Gastrocnemius medialis (tissue), 4 donors: ENCODE measurements around the gene ARL15.

Source experiments
- POLR2A ChIP-seq, 2 donors: fragments of 450-650 bp; IDR thresholded peaks; one replicate each; pipeline ENCODE4 v1.6.1; 2017; ENCODE audit warnings: antibody characterized with exemption in 2 of 2, mild to moderate bottlenecking in 2 of 2, moderate library complexity in 2 of 2
- TF ChIP-seq, protein P1 (sequence below), 5 experiments: fragments of 450-650 bp in 3 of 5; fragments of 200-600 bp in 2 of 5; sonication (generic) in 2 of 5; IDR thresholded peaks in 4 of 5; conservative IDR thresholded peaks in 1 of 5; 1 replicate in 4 of 5; 2 replicates in 1 of 5; pipeline ENCODE4 v1.5.1; 2016 to 2019; ENCODE audit warnings: antibody characterized with exemption in 5 of 5, mild to moderate bottlenecking in 3 of 5, moderate library complexity in 3 of 5

DNA sequence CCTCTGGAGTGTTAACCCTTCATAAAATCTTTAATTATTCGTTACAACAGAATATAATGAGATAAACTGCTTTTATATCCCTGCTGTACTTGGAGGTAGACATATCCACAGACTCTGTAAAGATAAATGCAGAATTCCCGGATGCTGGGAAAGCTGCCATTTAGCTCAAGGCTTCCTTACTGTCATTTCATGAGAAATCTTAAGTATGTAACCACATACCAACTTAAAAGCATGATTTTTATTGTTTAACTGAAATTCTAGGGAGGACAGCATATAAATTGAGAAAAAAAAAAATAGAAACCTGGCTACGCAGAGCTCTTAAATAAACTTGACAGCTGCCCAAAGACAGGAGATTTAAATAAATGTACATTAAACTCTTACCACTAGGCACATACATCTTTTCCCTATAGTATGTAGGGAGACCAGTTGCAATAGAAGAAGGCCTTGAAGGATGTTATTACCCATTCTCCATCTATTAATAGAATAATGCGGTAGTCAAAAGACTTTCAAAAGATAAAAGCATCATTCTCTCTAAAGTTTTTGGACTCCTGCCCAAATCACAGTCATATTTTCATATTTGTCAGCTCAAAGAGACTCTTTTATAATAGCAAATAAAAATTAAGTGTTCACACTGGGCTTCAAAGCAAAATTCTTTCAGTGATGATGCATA lies 376.1 kb downstream of the ARL15 start:
- TF ChIP-seq, protein P1, sequence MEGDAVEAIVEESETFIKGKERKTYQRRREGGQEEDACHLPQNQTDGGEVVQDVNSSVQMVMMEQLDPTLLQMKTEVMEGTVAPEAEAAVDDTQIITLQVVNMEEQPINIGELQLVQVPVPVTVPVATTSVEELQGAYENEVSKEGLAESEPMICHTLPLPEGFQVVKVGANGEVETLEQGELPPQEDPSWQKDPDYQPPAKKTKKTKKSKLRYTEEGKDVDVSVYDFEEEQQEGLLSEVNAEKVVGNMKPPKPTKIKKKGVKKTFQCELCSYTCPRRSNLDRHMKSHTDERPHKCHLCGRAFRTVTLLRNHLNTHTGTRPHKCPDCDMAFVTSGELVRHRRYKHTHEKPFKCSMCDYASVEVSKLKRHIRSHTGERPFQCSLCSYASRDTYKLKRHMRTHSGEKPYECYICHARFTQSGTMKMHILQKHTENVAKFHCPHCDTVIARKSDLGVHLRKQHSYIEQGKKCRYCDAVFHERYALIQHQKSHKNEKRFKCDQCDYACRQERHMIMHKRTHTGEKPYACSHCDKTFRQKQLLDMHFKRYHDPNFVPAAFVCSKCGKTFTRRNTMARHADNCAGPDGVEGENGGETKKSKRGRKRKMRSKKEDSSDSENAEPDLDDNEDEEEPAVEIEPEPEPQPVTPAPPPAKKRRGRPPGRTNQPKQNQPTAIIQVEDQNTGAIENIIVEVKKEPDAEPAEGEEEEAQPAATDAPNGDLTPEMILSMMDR (IDR thresholded peaks at IDR 0.05 in 4 of 5, conservative IDR thresholded peaks at IDR 0.05 in 1 of 5) = no peak
- TF ChIP-seq POLR2A (IDR thresholded peaks at IDR 0.05) = no peak
